IMR-90 (cell line): ENCODE data around the gene MAGI2. TPM values are rescaled to one million over a fixed set of nuclear protein-coding genes. Genes with fewer than 3 reads are reported as not detected.

ENCODE experiments used
- ATAC-seq: fragments of 200-7000 bp; cut with Tn5 transposase; 2 replicates; pipeline ENCODE4 v1.9.1; 2020; ENCODE audit warnings: low read depth, mild to moderate bottlenecking, moderate library complexity
- BruUV-seq: library from RNA; stranded (reverse); fragments of 400-500 nt; replicated peaks from 2 replicates; lab custom pipeline; 2021; lab: Mats Ljungman, UMichigan
- CTCF ChIA-PET: fragments of 300-600 bp; formaldehyde crosslinking; extraction: SDS; loops from one replicate; lab custom pipeline; 2021; ENCODE audit warnings: antibody characterized with exemption; lab: Yijun Ruan, JAX
- POLR2A ChIA-PET: fragments of 300-600 bp; sonication (Branson Sonifier 250); formaldehyde crosslinking; loops from one replicate; lab custom pipeline; 2022; ENCODE audit warnings: antibody characterized with exemption; ENCODE audit not compliant: unreplicated experiment; lab: Charles Lee
- DNase-seq: peaks from one replicate; pipeline ENCODE4 v3.0.0; 2013
- H2AFZ ChIP-seq: replicated peaks from 2 replicates; pipeline ENCODE3; 2013; ENCODE audit warnings: low read length, mild to moderate bottlenecking; ENCODE audit not compliant: poor library complexity
- H2AK5ac ChIP-seq: 2 replicates; pipeline ENCODE4 v1.6.1; 2013; ENCODE audit warnings: low read depth, low read length, inconsistent platforms
- H2AK9ac ChIP-seq: replicated peaks from 2 replicates; pipeline ENCODE3; 2013; ENCODE audit warnings: mild to moderate bottlenecking, low read depth, low read length, moderate library complexity; ENCODE audit not compliant: poor library complexity
- H2BK120ac ChIP-seq: 2 replicates; pipeline ENCODE4 v1.6.1; 2013; ENCODE audit warnings: low read depth, low read length, inconsistent platforms
- H2BK15ac ChIP-seq: 3 replicates; pipeline ENCODE4 v1.6.1; 2013; ENCODE audit warnings: low read depth, low read length, inconsistent platforms
- H2BK20ac ChIP-seq: 2 replicates; pipeline ENCODE4 v1.6.1; 2013; ENCODE audit warnings: low read depth, mild to moderate bottlenecking, inconsistent platforms, low read length, moderate library complexity
- H2BK5ac ChIP-seq: 2 replicates; pipeline ENCODE4 v1.6.1; 2013; ENCODE audit warnings: mild to moderate bottlenecking, low read depth, low read length, inconsistent platforms; ENCODE audit not compliant: poor library complexity, severe bottlenecking
- H3K14ac ChIP-seq: replicated peaks from 2 replicates; pipeline ENCODE4 v1.6.1; 2013; ENCODE audit warnings: low read depth, low read length, inconsistent platforms
- H3K18ac ChIP-seq: 2 replicates; pipeline ENCODE4 v1.6.1; 2013; ENCODE audit warnings: low read depth, low read length, control low read depth
- H3K23ac ChIP-seq: 2 replicates; pipeline ENCODE4 v1.6.1; 2013; ENCODE audit warnings: low read depth, low read length, inconsistent platforms
- H3K27ac ChIP-seq: 2 replicates; pipeline ENCODE4 v1.5.1; 2013; ENCODE audit warnings: mild to moderate bottlenecking, control low read depth, low read length; ENCODE audit not compliant: insufficient read depth
- H3K27me3 ChIP-seq: 2 replicates; pipeline ENCODE4 v1.6.1; 2013; ENCODE audit warnings: low read length; ENCODE audit not compliant: control insufficient read depth, insufficient read depth
- H3K36me3 ChIP-seq: 2 replicates; pipeline ENCODE4 v1.6.1; 2013; ENCODE audit warnings: low read length, mixed read lengths; ENCODE audit not compliant: control insufficient read depth, insufficient read depth
- H3K4ac ChIP-seq: 2 replicates; pipeline ENCODE4 v1.6.1; 2013; ENCODE audit warnings: low read depth, low read length, inconsistent platforms
- H3K4me1 ChIP-seq: 2 replicates; pipeline ENCODE4 v1.6.1; 2013; ENCODE audit warnings: low read length, mixed read lengths; ENCODE audit not compliant: control insufficient read depth, insufficient read depth
- H3K4me2 ChIP-seq: 2 replicates; pipeline ENCODE4 v1.6.1; 2013; ENCODE audit warnings: low read depth, mild to moderate bottlenecking, control low read depth, low read length, moderate library complexity
- H3K4me3 ChIP-seq: 2 replicates; pipeline ENCODE4 v1.5.1; 2013; ENCODE audit warnings: low read depth, mild to moderate bottlenecking, control low read depth, low read length, moderate library complexity; ENCODE audit not compliant: insufficient read depth
- H3K56ac ChIP-seq: 2 replicates; pipeline ENCODE4 v1.6.1; 2013; ENCODE audit warnings: low read length, inconsistent platforms; ENCODE audit not compliant: insufficient read depth; ENCODE audit errors: extremely low read depth
- H3K79me1 ChIP-seq, 2 experiments: 2 replicates each; pipeline ENCODE4 v1.6.1; 2013; ENCODE audit warnings: low read length in 2 of 2, inconsistent platforms in 1 of 2, low read depth in 1 of 2
- H3K9ac ChIP-seq: 2 replicates; pipeline ENCODE4 v1.6.1; 2013; ENCODE audit warnings: low read depth, low read length, control low read depth
- H3K9me1 ChIP-seq: 2 replicates; pipeline ENCODE4 v1.6.1; 2013; ENCODE audit warnings: low read length, inconsistent platforms; ENCODE audit not compliant: insufficient read depth
- H3K9me3 ChIP-seq: 2 replicates; pipeline ENCODE4 v1.6.1; 2013; ENCODE audit warnings: low read length; ENCODE audit not compliant: control insufficient read depth, insufficient read depth
- H4K20me1 ChIP-seq: 2 replicates; pipeline ENCODE4 v1.6.1; 2013; ENCODE audit warnings: low read length, inconsistent platforms; ENCODE audit not compliant: insufficient read depth
- H4K5ac ChIP-seq: 2 replicates; pipeline ENCODE4 v1.6.1; 2013; ENCODE audit warnings: mild to moderate bottlenecking, low read depth, low read length, control low read depth
- H4K8ac ChIP-seq, 2 experiments: 2 replicates each; pipeline ENCODE4 v1.6.1; 2013; ENCODE audit warnings: low read depth in 2 of 2, low read length in 2 of 2, control low read depth in 1 of 2, inconsistent platforms in 1 of 2
- H4K91ac ChIP-seq: 2 replicates; pipeline ENCODE4 v1.6.1; 2013; ENCODE audit warnings: low read depth, low read length, inconsistent platforms; ENCODE audit not compliant: insufficient read depth
- CEBPB ChIP-seq: IDR thresholded peaks from 2 replicates; pipeline ENCODE4 v1.6.1; 2012; ENCODE audit warnings: low read depth, low read length, improper control_type of control experiment
- POLR2A ChIP-seq: IDR thresholded peaks from 2 replicates; pipeline ENCODE4 v1.6.1; 2012; ENCODE audit warnings: mild to moderate bottlenecking, low read depth, low read length
- WGBS, 2 experiments: methylation state at CpG; one replicate each; pipeline versions ENCODE4 v1.1.5 to v1.1.7; 2013; ENCODE audit warnings: missing lambda C conversion rate in 2 of 2; ENCODE audit not compliant: insufficient read length in 1 of 2; ENCODE audit errors: extremely low coverage in 2 of 2; 5-methylcytosine and 5-hydroxymethylcytosine counted together
- dilution Hi-C: fragments of 300-500 bp; cut with HindIII; formaldehyde crosslinking; loops from one replicate; pipeline ENCODE4 v1.14.3; 2018; ENCODE audit warnings: low sequenced_read_pairs; ENCODE audit not compliant: unreplicated experiment
- in situ Hi-C: fragments of 300-500 bp; cut with MboI; formaldehyde crosslinking; loops from 3 replicates; pipeline ENCODE4 v1.14.3; 2019; ENCODE audit warnings: low sequenced_read_pairs, inconsistent platforms, mixed read lengths
- intact Hi-C: fragments of 100-400 bp; cut with micrococcal nuclease; formaldehyde crosslinking; loops from 2 replicates; pipeline ENCODE4 v1.10.0; 2022
- polyA plus RNA-seq, 3 experiments: library from polyadenylated mRNA; depleted of rRNA; stranded (reverse); fragments of >200 nt; gene quantifications; 2 replicates each; pipeline ENCODE4 v1.2.3, GENCODE V29; 2012; ENCODE audit warnings: low replicate concordance in 1 of 3
- total RNA-seq: library from RNA; depleted of rRNA; stranded (reverse); fragments of >200 nt; gene quantifications from 2 replicates; pipeline ENCODE4 v1.2.3, GENCODE V29; 2012
- TF ChIP-seq, protein P1 (sequence below): fragments of 150-350 bp; IDR thresholded peaks from 2 replicates; pipeline ENCODE4 v1.6.1; 2016; ENCODE audit warnings: low read depth, mild to moderate bottlenecking, low read length, moderate library complexity, borderline replicate concordance

MAGI2 gene
- total and polyA plus RNA-seq, 2 of the 4 experiments (the other 2 are of a cell fraction): 2.5 to 17.9 TPM

DNA sequence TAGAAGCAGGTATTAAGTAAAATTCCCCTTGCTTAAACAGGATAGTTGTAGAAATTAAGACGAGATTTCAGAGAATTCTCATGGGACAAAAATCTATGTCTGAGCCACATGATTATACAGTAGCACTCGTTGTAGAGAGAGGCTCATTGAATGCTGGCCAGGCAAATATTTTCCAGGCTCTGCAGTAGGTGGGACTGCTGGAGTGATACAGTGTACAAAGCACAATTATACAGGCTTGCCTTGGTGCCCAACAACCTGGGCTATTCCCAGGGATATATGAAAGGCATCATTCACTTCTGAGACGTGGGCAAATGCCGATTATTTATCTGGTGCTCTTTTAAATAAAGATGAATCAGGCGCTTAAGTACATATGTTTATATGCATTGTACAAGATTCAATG, 1274.3 kb downstream of the MAGI2 start:
- Histone ChIP-seq H4K5ac (no peak overlapping the region), H2AK9ac (no peak overlapping the region), H4K91ac (no peak overlapping the region), H3K4me1 (peaks cover 2% of the 10 kb centered on the region; the same call in 1 of the 2 replicates), H3K18ac (no peak overlapping the region), H3K4ac (no peak overlapping the region), H3K4me2 (no peak overlapping the region), H3K9me1 (no peaks in the 10 kb centered on the region), H4K20me1 (no peaks in the 10 kb centered on the region), H3K9me3 (no peaks in the 10 kb centered on the region), H3K27ac (no peak overlapping the region), H3K79me1 (no peaks in the 10 kb centered on the region), H2BK5ac (no peak overlapping the region), H3K23ac (no peak overlapping the region), H2AK5ac (no peak overlapping the region), H3K56ac (no peak overlapping the region), H3K9ac (no peak overlapping the region), H4K8ac (no peak overlapping the region), H2BK20ac (no peak overlapping the region), H3K27me3 (no peaks in the 10 kb centered on the region), H3K14ac (no peak overlapping the region), H2AFZ (no peak overlapping the region), H3K4me3 (no peak overlapping the region), H2BK15ac (no peak overlapping the region), H3K36me3 (no peaks in the 10 kb centered on the region), H2BK120ac (no peak overlapping the region)
- no TSS peak for BruUV-seq
- intact Hi-C loops (no loop called here), in situ Hi-C loops (no loop called here), dilution Hi-C loops (no loop called here)
- TF ChIP-seq, protein P1, sequence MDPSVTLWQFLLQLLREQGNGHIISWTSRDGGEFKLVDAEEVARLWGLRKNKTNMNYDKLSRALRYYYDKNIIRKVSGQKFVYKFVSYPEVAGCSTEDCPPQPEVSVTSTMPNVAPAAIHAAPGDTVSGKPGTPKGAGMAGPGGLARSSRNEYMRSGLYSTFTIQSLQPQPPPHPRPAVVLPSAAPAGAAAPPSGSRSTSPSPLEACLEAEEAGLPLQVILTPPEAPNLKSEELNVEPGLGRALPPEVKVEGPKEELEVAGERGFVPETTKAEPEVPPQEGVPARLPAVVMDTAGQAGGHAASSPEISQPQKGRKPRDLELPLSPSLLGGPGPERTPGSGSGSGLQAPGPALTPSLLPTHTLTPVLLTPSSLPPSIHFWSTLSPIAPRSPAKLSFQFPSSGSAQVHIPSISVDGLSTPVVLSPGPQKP: no peak
- TF ChIP-seq CEBPB (no peak), POLR2A (no peak)
- no peak for DNase-seq
- WGBS, 2 experiments: no CpG with 5 or more reads among the region's 5 CpGs
- ChIA-PET POLR2A (no interaction called here), CTCF (no interaction called here)
- ATAC-seq: no peak
